GM21360 (cell line): ENCODE data around the gene PDE6H.

ENCODE experiments used
- ATAC-seq: cut with Tn5 transposase; IDR thresholded peaks from one replicate; pipeline ENCODE4 v1.9.1; 2021; ENCODE audit warnings: mild to moderate bottlenecking, moderate library complexity; ENCODE audit not compliant: unreplicated experiment

Gene PDE6H

GRCh38 chr12:14972816-14973215, at the start of gene PDE6H:
TSS of gene PDE6H (plus strand) at chr12:14973042. CDS start at chr12:14978013, 4,971 bp downstream.
- no peak for ATAC-seq

GRCh38 chr12:14923944-14924343, 48.9 kb upstream of the PDE6H start:
- ATAC-seq = no peak

- ATAC-seq = no peak
These were observed 48.3 kb upstream of the PDE6H start for GRCh38 chr12:14924541-14924940.

GRCh38 chr12:14927267-14927666, 45.6 kb upstream of the PDE6H start:
- ATAC-seq = no peak

GRCh38 chr12:14928931-14929330, 43.9 kb upstream of the PDE6H start:
- no peak for ATAC-seq

GRCh38 chr12:14930299-14930698, 42.5 kb upstream of the PDE6H start:
- no peak for ATAC-seq

GRCh38 chr12:14931359-14931758, 41.5 kb upstream of the PDE6H start:
- ATAC-seq = no peak

GRCh38 chr12:14931791-14932560, 40.9 kb upstream of the PDE6H start:
- no peak for ATAC-seq

GRCh38 chr12:14934511-14934910, 38.3 kb upstream of the PDE6H start:
- no peak for ATAC-seq

GRCh38 chr12:14935031-14935430, 37.8 kb upstream of the PDE6H start:
- no peak for ATAC-seq

GRCh38 chr12:14936224-14936861, 36.5 kb upstream of the PDE6H start:
- no peak for ATAC-seq

- ATAC-seq = no peak
These were observed 35.8 kb upstream of the PDE6H start for GRCh38 chr12:14937014-14937413.

GRCh38 chr12:14937689-14938088, 35.2 kb upstream of the PDE6H start:
- no peak for ATAC-seq

- ATAC-seq = no peak
These were observed 34.5 kb upstream of the PDE6H start, which contains the start of gene ERP27 for GRCh38 chr12:14938301-14938700. TSS of gene ERP27 (minus strand) at chr12:14938537. CDS start at chr12:14938508, 29 bp downstream.

- no peak for ATAC-seq
These were observed 31.5 kb upstream of the PDE6H start for GRCh38 chr12:14941369-14941768.

GRCh38 chr12:14942196-14942931, 30.5 kb upstream of the PDE6H start:
- no peak for ATAC-seq

- no peak for ATAC-seq
These were observed 26.7 kb upstream of the PDE6H start for GRCh38 chr12:14946162-14946561.

- ATAC-seq = no peak
These were observed 26.0 kb upstream of the PDE6H start for GRCh38 chr12:14946861-14947260.

GRCh38 chr12:14948672-14949071, 24.2 kb upstream of the PDE6H start:
- ATAC-seq = peak; percentile 87

- no peak for ATAC-seq
These were observed 23.2 kb upstream of the PDE6H start for GRCh38 chr12:14949631-14950030.

- ATAC-seq = no peak
These were observed 22.4 kb upstream of the PDE6H start for GRCh38 chr12:14950421-14950820.
